H1 (cell line): Measurements from ENCODE around the gene ACP6. TPM values are rescaled to one million over a fixed set of nuclear protein-coding genes. Genes with fewer than 3 reads are reported as not detected.

Source experiments
- CTCF ChIA-PET: fragments of 300-600 bp; sonication (Branson Sonifier 250); formaldehyde crosslinking; loops from one replicate; lab custom pipeline; 2021; ENCODE audit not compliant: partially characterized antibody; lab: Charles Lee
- POLR2A ChIA-PET: fragments of 300-600 bp; sonication (Branson Sonifier 250); formaldehyde crosslinking; loops from one replicate; lab custom pipeline; 2021; ENCODE audit warnings: inconsistent platforms; ENCODE audit not compliant: partially characterized antibody; lab: Charles Lee
- DNase-seq, 2 experiments: peaks; one replicate each; pipeline versions ENCODE4 v3.0.0 to v3.0.0-alpha.2; 2010 to 2022; ENCODE audit warnings: low spot score in 2 of 2, low read depth in 1 of 2, mixed read lengths in 1 of 2
- FAIRE-seq: peaks from 2 replicates; lab custom pipeline; 2011; peaks lifted over from hg19 to GRCh38; lab: Jason Lieb, UNC
- H2AFZ ChIP-seq: 2 replicates; pipeline ENCODE4 v1.8.1; 2012; ENCODE audit warnings: low read length, inconsistent platforms
- H2AK5ac ChIP-seq: 2 replicates; pipeline ENCODE4 v1.6.1; 2013; ENCODE audit warnings: low read depth, low read length
- H2BK120ac ChIP-seq: replicated peaks from 2 replicates; pipeline ENCODE3; 2013; ENCODE audit warnings: low read depth, low read length, inconsistent platforms
- H2BK12ac ChIP-seq: 2 replicates; pipeline ENCODE4 v1.6.1; 2013; ENCODE audit warnings: low read depth, low read length
- H2BK15ac ChIP-seq: 2 replicates; pipeline ENCODE4 v1.6.1; 2013; ENCODE audit warnings: low read length
- H2BK20ac ChIP-seq: 2 replicates; pipeline ENCODE4 v1.6.1; 2013; ENCODE audit warnings: low read length
- H2BK5ac ChIP-seq: 2 replicates; pipeline ENCODE4 v1.6.1; 2013; ENCODE audit warnings: low read depth, low read length
- H3K14ac ChIP-seq: 2 replicates; pipeline ENCODE4 v1.6.1; 2013; ENCODE audit warnings: inconsistent platforms; ENCODE audit not compliant: insufficient read length
- H3K18ac ChIP-seq: 2 replicates; pipeline ENCODE4 v1.6.1; 2013; ENCODE audit warnings: low read length; ENCODE audit errors: extremely low read depth
- H3K23ac ChIP-seq: 2 replicates; pipeline ENCODE4 v1.6.1; 2013; ENCODE audit warnings: inconsistent platforms; ENCODE audit not compliant: insufficient read length
- H3K23me2 ChIP-seq: 2 replicates; pipeline ENCODE4 v1.6.1; 2013; ENCODE audit warnings: low read depth, low read length
- H3K27ac ChIP-seq: 2 replicates; pipeline ENCODE4 v1.6.1; 2011; ENCODE audit warnings: low read depth, low read length, inconsistent platforms
- H3K27me3 ChIP-seq, 4 experiments: replicated peaks in 1 of 4; 1 replicate in 1 of 4; 2 replicates in 3 of 4; pipeline versions ENCODE4 v1.6.1 to v1.8.1; 2011 to 2013; ENCODE audit warnings: low read length in 3 of 4, mild to moderate bottlenecking in 3 of 4, inconsistent platforms in 2 of 4, mixed read lengths in 2 of 4, moderate library complexity in 1 of 4; ENCODE audit not compliant: control insufficient read depth in 3 of 4, insufficient read depth in 3 of 4; ENCODE audit errors: extremely low read depth in 1 of 4
- H3K36me3 ChIP-seq, 4 experiments: 2 replicates each; pipeline versions ENCODE4 v1.6.1 to v1.8.1; 2011 to 2013; ENCODE audit warnings: mild to moderate bottlenecking in 4 of 4, low read length in 3 of 4, moderate library complexity in 2 of 4, control low read depth in 1 of 4, inconsistent platforms in 1 of 4; ENCODE audit not compliant: insufficient read depth in 4 of 4, control insufficient read depth in 2 of 4
- H3K4ac ChIP-seq: replicated peaks from 2 replicates; pipeline ENCODE3; 2013; ENCODE audit warnings: low read length, low read depth, mixed read lengths, inconsistent platforms; ENCODE audit not compliant: insufficient read length
- H3K4me1 ChIP-seq, 4 experiments: replicated peaks in 1 of 4; 1 replicate in 1 of 4; 2 replicates in 3 of 4; pipeline versions ENCODE4 v1.6.1 to v1.8.1; 2011 to 2013; ENCODE audit warnings: low read length in 3 of 4, inconsistent platforms in 2 of 4, mixed read lengths in 1 of 4; ENCODE audit not compliant: insufficient read depth in 4 of 4, control insufficient read depth in 3 of 4
- H3K4me2 ChIP-seq, 2 experiments: 2 replicates each; pipeline versions ENCODE4 v1.6.1 to v1.8.1; 2011 to 2013; ENCODE audit warnings: low read depth in 2 of 2, low read length in 2 of 2, control low read depth in 1 of 2, inconsistent platforms in 1 of 2, mild to moderate bottlenecking in 1 of 2; ENCODE audit not compliant: insufficient read depth in 1 of 2
- H3K4me3 ChIP-seq, 4 experiments: fragments of 200-600, 300-600 bp in 1 of 4; sonication (generic), shearing (Covaris generic), sonication (Bioruptor Twin) in 1 of 4; 2 replicates each; pipeline versions ENCODE4 v1.5.1 to v1.8.1; 2011 to 2016; ENCODE audit warnings: low read length in 4 of 4, low read depth in 3 of 4, control low read depth in 2 of 4, inconsistent platforms in 2 of 4, mild to moderate bottlenecking in 2 of 4, mixed read lengths in 1 of 4, moderate library complexity in 1 of 4; ENCODE audit not compliant: insufficient read depth in 2 of 4; ENCODE audit errors: extremely low read depth in 1 of 4
- H3K56ac ChIP-seq: replicated peaks from 2 replicates; pipeline ENCODE3; 2013; ENCODE audit warnings: low read depth, mild to moderate bottlenecking, mixed read lengths, low read length, inconsistent platforms; ENCODE audit not compliant: insufficient read length
- H3K79me1 ChIP-seq: 2 replicates; pipeline ENCODE4 v1.6.1; 2013; ENCODE audit warnings: low read depth, low read length, control low read depth
- H3K79me2 ChIP-seq, 2 experiments: 2 replicates each; pipeline versions ENCODE4 v1.6.1 to v1.8.1; 2012 to 2013; ENCODE audit warnings: low read length in 2 of 2, mild to moderate bottlenecking in 2 of 2, inconsistent platforms in 1 of 2; ENCODE audit not compliant: insufficient read depth in 2 of 2, control insufficient read depth in 1 of 2
- H3K9ac ChIP-seq, 4 experiments: replicated peaks in 1 of 4; 1 replicate in 1 of 4; 2 replicates in 3 of 4; pipeline versions ENCODE4 v1.6.1 to v1.8.1; 2011 to 2013; ENCODE audit warnings: low read depth in 3 of 4, low read length in 3 of 4, control low read depth in 2 of 4, mild to moderate bottlenecking in 2 of 4, moderate library complexity in 2 of 4, inconsistent platforms in 1 of 4; ENCODE audit errors: extremely low read depth in 1 of 4
- H3K9me3 ChIP-seq, 2 experiments: 2 replicates each; pipeline versions ENCODE4 v1.6.1 to v1.8.1; 2012 to 2013; ENCODE audit warnings: mild to moderate bottlenecking in 2 of 2, moderate library complexity in 2 of 2, control low read depth in 1 of 2, inconsistent platforms in 1 of 2, low read depth in 1 of 2, low read length in 1 of 2, mixed read lengths in 1 of 2; ENCODE audit not compliant: insufficient read depth in 2 of 2
- H4K20me1 ChIP-seq, 2 experiments: replicated peaks in 1 of 2; 2 replicates each; pipeline versions ENCODE3 to v1.8.1; 2011 to 2013; ENCODE audit warnings: inconsistent platforms in 2 of 2, low read length in 2 of 2, mild to moderate bottlenecking in 1 of 2; ENCODE audit not compliant: insufficient read depth in 2 of 2, control insufficient read depth in 1 of 2
- H4K5ac ChIP-seq: 2 replicates; pipeline ENCODE4 v1.6.1; 2013; ENCODE audit warnings: low read length, low read depth, mixed read lengths, inconsistent platforms; ENCODE audit not compliant: insufficient read length
- H4K8ac ChIP-seq: 2 replicates; pipeline ENCODE4 v1.8.0; 2013; ENCODE audit warnings: mild to moderate bottlenecking, moderate library complexity, low read length, inconsistent platforms; ENCODE audit not compliant: insufficient read depth; ENCODE audit errors: extremely low read depth
- H4K91ac ChIP-seq: replicated peaks from 2 replicates; pipeline ENCODE3; 2013; ENCODE audit warnings: low read length, mixed read lengths, inconsistent platforms; ENCODE audit not compliant: insufficient read length
- BCL11A ChIP-seq, 2 experiments: IDR thresholded peaks; one replicate each; pipeline ENCODE4 v1.6.1; 2011; ENCODE audit warnings: low read depth in 2 of 2, low read length in 2 of 2, mild to moderate bottlenecking in 2 of 2
- BRCA1 ChIP-seq: IDR thresholded peaks from 2 replicates; pipeline ENCODE4 v1.6.1; 2012; ENCODE audit warnings: low read depth, low read length, improper control_type of control experiment
- JUN ChIP-seq: IDR thresholded peaks from 2 replicates; pipeline ENCODE4 v1.6.1; 2011; ENCODE audit warnings: low read depth, mild to moderate bottlenecking, improper control_type of control experiment, low read length
- PHF8 ChIP-seq: fragments of 200-600 bp; sonication (generic); conservative IDR thresholded peaks from 2 replicates; pipeline ENCODE4 v1.7.1; 2012; ENCODE audit warnings: low read depth, mild to moderate bottlenecking, inconsistent platforms, low read length, moderate library complexity
- POLR2AphosphoS5 ChIP-seq: IDR thresholded peaks from 2 replicates; pipeline ENCODE4 v1.6.1; 2011; ENCODE audit warnings: low read depth, low read length
- SUZ12 ChIP-seq: fragments of 200-600 bp; sonication (generic); IDR thresholded peaks from 2 replicates; pipeline ENCODE4 v1.6.1; 2012; ENCODE audit warnings: mild to moderate bottlenecking, inconsistent platforms, low read length, moderate library complexity, mixed read lengths
- WGBS, 2 experiments: shearing (Covaris generic) in 1 of 2; methylation state at CpG; one replicate each; pipeline versions ENCODE4 v1.1.6 to v1.1.7; 2013 to 2015; ENCODE audit warnings: low lambda C conversion rate in 2 of 2, mixed read lengths in 2 of 2, inconsistent platforms in 1 of 2, low coverage in 1 of 2, missing lambda C conversion rate in 1 of 2; ENCODE audit not compliant: insufficient replicate concordance in 2 of 2, insufficient coverage in 1 of 2, insufficient read length in 1 of 2; ENCODE audit errors: extremely low coverage in 1 of 2, missing lambda C conversion rate in 1 of 2; 5-methylcytosine and 5-hydroxymethylcytosine counted together
- polyA plus RNA-seq, 7 experiments: library from polyadenylated mRNA; depleted of rRNA in 3 of 7; stranded (reverse) in 5 of 7; unstranded in 2 of 7; fragments of >200 nt in 5 of 7; fragments of 200-250 nt in 2 of 7; gene quantifications; 1 replicate in 5 of 7; 2 replicates in 1 of 7; 4 replicates in 1 of 7; pipeline versions ENCODE4 v1.2.1 to v1.2.3, GENCODE V29; 2011 to 2013; ENCODE audit warnings: missing spikeins in 2 of 7, mixed read lengths in 2 of 7
- total RNA-seq: library from RNA; stranded (reverse); fragmentation: NEBNext Ultra II Directional; extraction: Animal tissue kit (Norgen Biotek cat#: 25700); gene quantifications from 2 replicates; pipeline ENCODE4 v1.2.1, GENCODE V29; 2021

The ACP6 gene
- total and polyA plus RNA-seq, 2 of the 8 experiments (the other 6 are each of a cell fraction or from before 2014, with no cell fraction given), result 11.4 to 17.7 TPM

DNA sequence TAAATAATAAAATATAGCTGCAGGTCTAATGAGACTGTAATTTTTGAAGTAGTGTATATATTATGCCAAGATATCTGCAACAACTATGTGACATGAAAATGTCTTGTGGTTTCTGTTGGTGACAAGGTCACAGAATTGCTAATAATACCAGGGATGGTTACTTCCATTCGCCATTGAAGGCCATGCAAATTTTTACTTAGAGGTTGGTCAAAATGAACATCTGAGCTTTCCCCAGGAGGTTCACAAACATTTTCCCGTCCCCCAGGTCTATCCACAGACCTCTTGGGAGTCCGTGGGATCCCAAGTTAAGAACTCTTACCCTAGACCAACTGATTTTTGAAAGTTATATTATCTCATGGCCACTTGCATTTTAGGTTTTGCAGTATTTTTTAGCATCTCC is 66.3 kb downstream of the ACP6 start:
- Histone ChIP-seq H3K18ac (no peak overlapping the region), H3K4me1 (peaks cover 0 to 7% (median 2%) of the 10 kb centered on the region in 4 experiments; a peak in 4 of 7 replicates), H3K9ac (no peak overlapping the region), H3K4me3 (no peak overlapping the region), H4K91ac (no peak overlapping the region), H3K4me2 (no peak overlapping the region), H2BK5ac (no peak overlapping the region), H3K23ac (no peak overlapping the region), H3K9me3 (no peaks in the 10 kb centered on the region), H2AK5ac (no peak overlapping the region), H3K56ac (no peak overlapping the region), H3K79me1 (no peaks in the 10 kb centered on the region; the same call in none of the 2 replicates), H4K5ac (no peak overlapping the region), H4K8ac (no peak overlapping the region), H3K27me3 (no peaks in the 10 kb centered on the region), H2BK15ac (no peak overlapping the region), H2BK12ac (no peak overlapping the region), H3K36me3 (peaks cover 0 to 28% (median 9%) of the 10 kb centered on the region in 4 experiments; a peak in 5 of 8 replicates), H3K79me2 (peaks cover 4 to 45% of the 10 kb centered on the region in 2 experiments), H2BK20ac (no peak overlapping the region), H2BK120ac (no peak overlapping the region), H3K14ac (no peak overlapping the region), H3K4ac (no peak overlapping the region), H3K23me2 (peaks cover 8% of the 10 kb centered on the region), H2AFZ (no peak overlapping the region), H3K27ac (no peak overlapping the region)
- DNase-seq, result no peak
- no peak for FAIRE-seq
- CTCF ChIA-PET, result interaction anchor here (1.0 to 1.1 kb wide), 2 partner anchors 15 to 37 kb away, joined by 4 to 6 read pairs; no protein-coding TSS in a partner anchor
- TF ChIP-seq JUN (no peak), BRCA1 (no peak), SUZ12 (no peak), POLR2AphosphoS5 (no peak), PHF8 (no peak), BCL11A (IDR thresholded peaks at IDR 0.05; ENCODE audit: low read depth in 2 of 2, low read length in 2 of 2) (no peak)
- TF ChIP-seq, all 59 proteins: peak for 0
- POLR2A ChIA-PET, result interaction anchor here (1.7 kb wide), 1 partner anchor 64 kb away, joined by 8 read pairs; the partner anchor contains the start of gene BCL9
- H4K20me1 ChIP-seq, result peaks cover 4 to 6% of the 10 kb centered on the region in 2 experiments
- 85% methylated on average over 3 of the region's 3 CpGs; no CpG with 5 or more reads in 1 of the 2 experiments for WGBS, 2 experiments
